Esophagus squamous epithelium (tissue), 4 donors: ENCODE results near the gene NR6A1.

Source experiments
- CTCF ChIP-seq, 6 experiments: fragments of 450-650 bp in 4 of 6; fragments of 200-600 bp in 2 of 6; sonication (generic) in 2 of 6; IDR thresholded peaks; one replicate each; pipeline ENCODE4 v1.5.1; 2016 to 2019; ENCODE audit warnings: antibody characterized with exemption in 6 of 6, mild to moderate bottlenecking in 4 of 6, moderate library complexity in 4 of 6
- POLR2A ChIP-seq, 4 donors: fragments of 450-650 bp; IDR thresholded peaks; one replicate each; pipeline ENCODE4 v1.6.1; 2017; ENCODE audit warnings: antibody characterized with exemption in 4 of 4, mild to moderate bottlenecking in 4 of 4, moderate library complexity in 3 of 4

DNA sequence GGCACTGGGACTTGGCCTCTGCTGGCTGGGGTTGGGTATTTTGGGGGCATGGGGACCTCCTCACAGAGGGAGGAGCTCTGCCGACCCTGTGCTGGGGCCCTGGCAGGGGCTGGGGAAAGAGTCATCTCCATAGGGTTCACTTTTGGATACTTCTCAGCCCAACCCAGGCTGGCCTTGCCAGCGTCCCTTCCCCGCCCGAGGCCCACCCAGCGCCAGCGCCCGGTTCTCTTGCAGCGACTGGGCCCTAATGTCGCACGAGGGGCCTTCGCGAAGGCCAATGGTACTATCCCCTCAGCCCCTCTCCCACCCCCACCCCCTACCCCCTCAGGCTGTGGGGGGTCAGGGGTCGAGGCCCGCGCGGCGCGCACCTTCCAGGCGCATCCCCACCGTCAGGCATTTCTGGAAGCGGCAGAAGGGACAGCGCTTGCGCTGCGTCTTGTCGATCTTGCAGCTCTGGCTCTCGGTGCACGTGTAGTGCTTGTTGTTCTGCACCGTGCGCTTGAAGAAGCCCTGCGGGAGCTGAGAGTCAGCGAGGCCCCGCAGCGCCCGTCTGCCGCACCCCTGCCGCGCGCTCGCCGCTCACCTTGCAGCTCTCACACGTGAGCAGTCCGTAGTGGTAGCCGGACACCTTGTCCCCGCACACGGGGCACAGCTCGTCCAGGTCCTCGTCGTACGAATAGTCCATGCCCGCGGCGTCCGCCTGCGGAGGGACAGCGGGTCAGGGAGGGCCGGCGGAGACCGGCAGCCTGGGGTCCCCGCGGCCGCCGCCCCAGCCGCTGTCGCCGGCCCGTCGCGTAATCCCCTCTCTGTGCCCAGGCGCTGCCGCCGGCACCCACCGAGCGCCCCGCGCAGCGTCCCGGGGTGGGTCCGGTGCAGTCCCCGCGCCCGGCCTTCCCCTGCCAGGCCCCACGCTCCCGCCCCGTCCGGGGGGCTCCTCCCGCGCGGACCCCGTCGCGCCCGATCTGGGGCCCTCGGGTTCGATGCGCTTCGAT is 268.1 kb downstream of the NR6A1 start:
- TF ChIP-seq CTCF (IDR thresholded peaks at IDR 0.05) (no peak), POLR2A (IDR thresholded peaks at IDR 0.05) (no peak)
